ENCODE results near the gene CTNNA2.

CTNNA2 gene

DNA sequence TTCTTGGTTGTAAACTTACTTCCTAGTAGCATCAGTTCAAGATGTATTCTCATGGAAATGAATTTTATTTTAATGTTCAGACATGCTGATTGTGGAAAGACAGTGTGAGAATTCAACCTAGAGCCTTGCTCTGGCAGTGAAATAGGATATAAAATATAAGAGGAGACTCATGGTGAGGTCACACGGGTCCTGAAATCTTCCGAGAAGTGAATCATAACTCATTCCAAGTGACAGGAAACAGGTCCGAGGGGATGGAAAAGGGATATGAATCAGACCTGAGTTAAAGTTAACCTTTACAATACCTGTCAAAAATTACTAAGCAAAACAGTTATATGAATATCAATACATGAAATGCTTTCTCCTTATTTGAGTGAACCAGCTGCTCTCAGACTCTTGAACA lies 976.9 kb downstream of the CTNNA2 start:
- H3K9ac ChIP-seq (ENCODE audit: low read length), result no peak overlapping the region
- no peak overlapping the region for H3K4me3 ChIP-seq (ENCODE audit: low read length)
- no peaks in the 10 kb centered on the region for H3K36me3 ChIP-seq (ENCODE audit: control insufficient read depth, insufficient read depth, low read length)
- no peak overlapping the region for H3K27ac ChIP-seq (ENCODE audit: low read depth, low read length)
- no peaks in the 10 kb centered on the region for H3K27me3 ChIP-seq (ENCODE audit: control insufficient read depth, insufficient read depth, low read length)
- H3K4me1 ChIP-seq (ENCODE audit: control insufficient read depth, insufficient read depth, low read length), result no peaks in the 10 kb centered on the region

DNA sequence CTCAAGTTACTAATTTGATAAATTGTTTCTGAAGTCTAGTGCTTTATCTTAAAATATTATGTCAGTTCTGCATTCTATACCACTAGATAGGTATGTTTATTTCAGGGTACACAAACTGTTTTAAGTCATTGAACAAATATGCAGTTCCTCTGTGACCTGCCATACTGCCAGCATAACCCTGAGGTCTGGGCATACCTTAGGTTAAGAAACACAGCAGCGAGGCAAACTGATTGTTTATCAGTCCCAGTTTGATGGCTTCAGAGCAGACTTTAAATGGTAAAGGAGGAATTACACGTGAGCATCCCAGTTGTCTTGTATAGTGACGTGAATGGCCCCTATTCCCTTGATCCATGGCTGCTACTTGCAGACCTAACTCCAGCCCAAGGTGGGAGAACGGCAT lies 978.1 kb downstream of the CTNNA2 start:
- Histone ChIP-seq H3K4me3 (ENCODE audit: low read length) (no peak overlapping the region), H3K27ac (ENCODE audit: low read depth, low read length) (no peak overlapping the region), H3K9ac (ENCODE audit: low read length) (no peak overlapping the region), H3K27me3 (ENCODE audit: control insufficient read depth, insufficient read depth, low read length) (no peaks in the 10 kb centered on the region), H3K36me3 (ENCODE audit: control insufficient read depth, insufficient read depth, low read length) (no peaks in the 10 kb centered on the region), H3K4me1 (ENCODE audit: control insufficient read depth, insufficient read depth, low read length) (no peaks in the 10 kb centered on the region)

DNA sequence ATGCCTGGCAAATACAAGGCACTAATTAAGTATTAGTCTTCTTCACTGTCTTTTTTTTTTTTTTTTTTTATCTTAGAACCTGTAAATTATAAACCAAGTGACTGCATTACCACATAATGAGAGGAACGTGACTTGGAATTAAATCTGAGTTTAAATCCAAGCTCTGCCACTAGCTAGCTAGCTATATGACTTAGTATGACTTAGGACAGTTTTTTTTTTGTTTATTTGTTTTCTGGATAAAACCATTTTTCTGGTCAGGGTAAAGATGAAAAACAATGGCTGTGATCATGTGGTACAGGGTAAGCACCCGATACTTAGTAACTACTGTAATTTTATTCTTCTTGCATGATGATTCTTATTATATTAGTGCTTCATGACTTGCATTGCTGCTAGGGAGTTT lies 983.5 kb downstream of the CTNNA2 start:
- Histone ChIP-seq H3K27ac (ENCODE audit: low read depth, low read length) (no peak overlapping the region), H3K4me3 (ENCODE audit: low read length) (no peak overlapping the region), H3K4me1 (ENCODE audit: control insufficient read depth, insufficient read depth, low read length) (no peaks in the 10 kb centered on the region), H3K36me3 (ENCODE audit: control insufficient read depth, insufficient read depth, low read length) (no peaks in the 10 kb centered on the region), H3K27me3 (ENCODE audit: control insufficient read depth, insufficient read depth, low read length) (no peaks in the 10 kb centered on the region), H3K9ac (ENCODE audit: low read length) (no peak overlapping the region)

- no peaks in the 10 kb centered on the region for H3K36me3 ChIP-seq (ENCODE audit: control insufficient read depth, insufficient read depth, low read length)
- H3K4me3 ChIP-seq (ENCODE audit: low read length), result no peak overlapping the region
- H3K9ac ChIP-seq (ENCODE audit: low read length), result no peak overlapping the region
- H3K27me3 ChIP-seq (ENCODE audit: control insufficient read depth, insufficient read depth, low read length), result no peaks in the 10 kb centered on the region
- H3K4me1 ChIP-seq (ENCODE audit: control insufficient read depth, insufficient read depth, low read length), result no peaks in the 10 kb centered on the region
- H3K27ac ChIP-seq (ENCODE audit: low read depth, low read length), result no peak overlapping the region
These were observed 983.9 kb downstream of the CTNNA2 start for GRCh38 chr2:80496775-80497174.

DNA sequence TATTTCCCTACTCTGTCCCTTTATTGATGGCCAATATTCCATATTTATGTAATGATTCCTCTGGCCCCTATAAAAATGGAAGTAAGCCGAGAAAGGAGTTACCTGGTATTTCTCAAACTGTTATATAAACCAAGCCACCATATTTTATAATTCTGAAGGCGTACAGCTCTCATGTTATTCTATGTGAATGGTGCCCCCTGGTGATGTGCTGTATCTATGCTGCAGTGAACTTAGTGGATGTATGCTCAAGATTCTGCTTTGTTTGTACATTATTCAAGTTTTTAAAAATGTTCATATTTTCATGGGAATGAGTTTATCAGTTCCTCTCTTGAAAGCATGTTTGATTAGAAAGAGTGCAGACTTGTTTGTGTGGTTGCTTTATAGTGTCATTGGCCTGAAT lies 986.2 kb downstream of the CTNNA2 start:
- no peaks in the 10 kb centered on the region for H3K36me3 ChIP-seq (ENCODE audit: control insufficient read depth, insufficient read depth, low read length)
- H3K4me3 ChIP-seq (ENCODE audit: low read length), result no peak overlapping the region
- no peaks in the 10 kb centered on the region for H3K27me3 ChIP-seq (ENCODE audit: control insufficient read depth, insufficient read depth, low read length)
- no peak overlapping the region for H3K27ac ChIP-seq (ENCODE audit: low read depth, low read length)
- no peaks in the 10 kb centered on the region for H3K4me1 ChIP-seq (ENCODE audit: control insufficient read depth, insufficient read depth, low read length)
- H3K9ac ChIP-seq (ENCODE audit: low read length), result no peak overlapping the region

- Histone ChIP-seq H3K36me3 (ENCODE audit: control insufficient read depth, insufficient read depth, low read length) (no peaks in the 10 kb centered on the region), H3K9ac (ENCODE audit: low read length) (no peak overlapping the region), H3K4me3 (ENCODE audit: low read length) (no peak overlapping the region), H3K27ac (ENCODE audit: low read depth, low read length) (no peak overlapping the region), H3K4me1 (ENCODE audit: control insufficient read depth, insufficient read depth, low read length) (no peaks in the 10 kb centered on the region), H3K27me3 (ENCODE audit: control insufficient read depth, insufficient read depth, low read length) (no peaks in the 10 kb centered on the region)
These were observed 989.2 kb downstream of the CTNNA2 start for GRCh38 chr2:80501874-80502624.

DNA sequence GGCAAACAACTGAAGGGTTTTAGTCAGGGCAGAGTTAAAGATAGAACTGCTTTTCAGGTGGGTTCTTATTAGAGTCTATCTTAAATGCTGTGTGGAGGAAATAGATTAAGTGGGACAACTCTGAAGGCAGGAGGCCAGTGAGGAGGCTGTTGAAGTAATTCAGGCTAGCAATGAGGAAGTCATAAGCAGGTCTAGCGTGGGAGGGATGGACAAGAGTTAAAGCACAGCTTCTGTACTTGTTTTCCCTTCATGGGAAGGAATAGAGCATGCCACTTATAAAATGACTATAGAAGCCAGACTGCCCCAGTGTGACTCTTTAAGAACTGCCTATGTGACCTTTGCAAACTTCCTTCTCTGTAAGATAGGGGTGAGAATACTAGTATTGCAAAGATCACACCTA lies 993.7 kb downstream of the CTNNA2 start:
- Histone ChIP-seq H3K4me1 (ENCODE audit: control insufficient read depth, insufficient read depth, low read length) (no peaks in the 10 kb centered on the region), H3K9ac (ENCODE audit: low read length) (no peak overlapping the region), H3K27me3 (ENCODE audit: control insufficient read depth, insufficient read depth, low read length) (no peaks in the 10 kb centered on the region), H3K36me3 (ENCODE audit: control insufficient read depth, insufficient read depth, low read length) (no peaks in the 10 kb centered on the region), H3K4me3 (ENCODE audit: low read length) (no peak overlapping the region), H3K27ac (ENCODE audit: low read depth, low read length) (no peak overlapping the region)

GRCh38 chr2:80510716-80511115 lies 997.9 kb downstream of the CTNNA2 start:
- H3K27ac ChIP-seq (ENCODE audit: low read depth, low read length), result no peak overlapping the region
- H3K36me3 ChIP-seq (ENCODE audit: control insufficient read depth, insufficient read depth, low read length), result no peaks in the 10 kb centered on the region
- no peak overlapping the region for H3K4me3 ChIP-seq (ENCODE audit: low read length)
- H3K9ac ChIP-seq (ENCODE audit: low read length), result no peak overlapping the region
- H3K4me1 ChIP-seq (ENCODE audit: control insufficient read depth, insufficient read depth, low read length), result no peaks in the 10 kb centered on the region
- H3K27me3 ChIP-seq (ENCODE audit: control insufficient read depth, insufficient read depth, low read length), result no peaks in the 10 kb centered on the region

GRCh38 chr2:80515964-80516363 lies 1003.1 kb downstream of the CTNNA2 start:
- Histone ChIP-seq H3K9ac (ENCODE audit: low read length) (no peak overlapping the region), H3K27ac (ENCODE audit: low read depth, low read length) (no peak overlapping the region), H3K4me1 (ENCODE audit: control insufficient read depth, insufficient read depth, low read length) (no peaks in the 10 kb centered on the region), H3K27me3 (ENCODE audit: control insufficient read depth, insufficient read depth, low read length) (no peaks in the 10 kb centered on the region), H3K36me3 (ENCODE audit: control insufficient read depth, insufficient read depth, low read length) (no peaks in the 10 kb centered on the region), H3K4me3 (ENCODE audit: low read length) (no peak overlapping the region)

GRCh38 chr2:80517316-80517715 lies 1004.5 kb downstream of the CTNNA2 start:
- Histone ChIP-seq H3K9ac (ENCODE audit: low read length) (no peak overlapping the region), H3K27ac (ENCODE audit: low read depth, low read length) (no peak overlapping the region), H3K27me3 (ENCODE audit: control insufficient read depth, insufficient read depth, low read length) (no peaks in the 10 kb centered on the region), H3K4me1 (ENCODE audit: control insufficient read depth, insufficient read depth, low read length) (no peaks in the 10 kb centered on the region), H3K4me3 (ENCODE audit: low read length) (no peak overlapping the region), H3K36me3 (ENCODE audit: control insufficient read depth, insufficient read depth, low read length) (no peaks in the 10 kb centered on the region)

- no peak overlapping the region for H3K27ac ChIP-seq (ENCODE audit: low read depth, low read length)
- no peaks in the 10 kb centered on the region for H3K36me3 ChIP-seq (ENCODE audit: control insufficient read depth, insufficient read depth, low read length)
- H3K4me3 ChIP-seq (ENCODE audit: low read length), result no peak overlapping the region
- no peak overlapping the region for H3K9ac ChIP-seq (ENCODE audit: low read length)
- no peaks in the 10 kb centered on the region for H3K27me3 ChIP-seq (ENCODE audit: control insufficient read depth, insufficient read depth, low read length)
- no peaks in the 10 kb centered on the region for H3K4me1 ChIP-seq (ENCODE audit: control insufficient read depth, insufficient read depth, low read length)
These were observed 1006.3 kb downstream of the CTNNA2 start for GRCh38 chr2:80519121-80519643.

DNA sequence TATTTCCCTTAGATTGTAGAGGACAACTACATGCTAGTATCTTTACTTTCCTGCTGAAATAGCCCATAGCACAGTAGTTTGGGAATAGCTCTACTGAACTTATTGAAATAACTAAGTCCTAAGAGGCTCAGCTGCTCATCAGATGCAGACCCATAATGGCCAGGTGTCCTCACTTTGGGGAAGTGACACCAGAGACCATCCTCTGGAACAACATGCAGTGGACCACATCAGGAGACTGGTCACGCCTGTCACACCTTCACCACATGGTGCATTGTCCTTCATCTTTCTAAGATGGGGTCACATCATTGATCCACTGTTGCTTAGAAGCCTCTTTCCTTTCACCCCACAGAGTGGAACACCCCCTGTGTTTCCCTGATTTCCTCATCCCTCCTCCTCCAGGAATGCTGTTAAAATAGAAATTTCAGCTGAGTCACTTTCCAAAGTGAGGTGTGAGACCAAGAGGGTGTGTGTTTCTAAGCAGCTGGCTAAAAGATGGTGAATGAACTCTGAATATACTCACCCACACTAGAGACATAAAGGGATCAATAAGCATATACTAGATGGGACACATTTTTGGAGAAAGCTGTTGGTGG lies 1006.9 kb downstream of the CTNNA2 start:
- Histone ChIP-seq H3K4me1 (ENCODE audit: control insufficient read depth, insufficient read depth, low read length) (no peaks in the 10 kb centered on the region), H3K9ac (ENCODE audit: low read length) (no peak overlapping the region), H3K36me3 (ENCODE audit: control insufficient read depth, insufficient read depth, low read length) (no peaks in the 10 kb centered on the region), H3K27me3 (ENCODE audit: control insufficient read depth, insufficient read depth, low read length) (no peaks in the 10 kb centered on the region), H3K27ac (ENCODE audit: low read depth, low read length) (no peak overlapping the region), H3K4me3 (ENCODE audit: low read length) (no peak overlapping the region)

DNA sequence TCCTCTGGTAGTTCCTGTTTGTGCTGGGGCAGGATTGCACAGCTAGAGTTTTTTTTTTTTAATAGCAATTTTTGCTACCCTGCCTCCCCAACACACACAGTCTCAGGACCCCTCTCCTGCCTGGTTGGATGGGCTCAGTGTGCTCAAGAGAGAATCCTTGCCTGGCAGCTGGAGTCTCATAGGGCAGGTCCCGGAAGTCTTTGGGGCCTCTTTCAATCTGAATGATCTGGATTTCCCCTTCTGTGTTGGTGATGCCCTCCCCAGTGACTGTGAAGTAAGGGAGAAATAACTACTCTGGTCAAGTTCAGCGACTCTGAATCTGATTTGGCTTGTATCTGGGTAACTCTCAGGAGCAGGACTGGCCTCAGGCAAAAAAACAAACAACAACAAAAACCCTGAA lies 1012.3 kb downstream of the CTNNA2 start:
- H3K4me1 ChIP-seq (ENCODE audit: control insufficient read depth, insufficient read depth, low read length), result no peaks in the 10 kb centered on the region
- H3K27me3 ChIP-seq (ENCODE audit: control insufficient read depth, insufficient read depth, low read length), result no peaks in the 10 kb centered on the region
- no peak overlapping the region for H3K27ac ChIP-seq (ENCODE audit: low read depth, low read length)
- no peak overlapping the region for H3K9ac ChIP-seq (ENCODE audit: low read length)
- no peaks in the 10 kb centered on the region for H3K36me3 ChIP-seq (ENCODE audit: control insufficient read depth, insufficient read depth, low read length)
- H3K4me3 ChIP-seq (ENCODE audit: low read length), result no peak overlapping the region

Data from rectal smooth muscle tissue (tissue), 1 donor.